ENCODE results near the gene MYL6.

The MYL6 gene

GRCh38 chr12:56157201-56158028, 744 bp upstream of the MYL6 start:
- DNase-seq: peak; percentile 82 to 98 (median 94)

GRCh38 chr12:56158926-56159461, 835 bp downstream of the MYL6 start:
- peak; percentile 34 to 74 (median 63) for DNase-seq

GRCh38 chr12:56159482-56160192, 1.5 kb downstream of the MYL6 start:
- DNase-seq: peak in 1 of 3 experiments; percentile 64

- no peak for DNase-seq
Measured at GRCh38 chr12:56160193-56160763, 2.1 kb downstream of the MYL6 start.

GRCh38 chr12:56160894-56161689, 2.9 kb downstream of the MYL6 start:
- no peak for DNase-seq

- no peak for DNase-seq
Measured at GRCh38 chr12:56161690-56162351, 3.7 kb downstream of the MYL6 start.

GRCh38 chr12:56162468-56163290, 4.5 kb downstream of the MYL6 start:
- no peak for DNase-seq

- DNase-seq: no peak
Measured at GRCh38 chr12:56163533-56164344, 5.6 kb downstream of the MYL6 start.

GRCh38 chr12:56164345-56164729, 6.2 kb downstream of the MYL6 start:
- no peak for DNase-seq

- DNase-seq: no peak
Measured at GRCh38 chr12:56165369-56165768, 7.2 kb downstream of the MYL6 start.

- no peak for DNase-seq
Measured at GRCh38 chr12:56169229-56169759, 11.1 kb downstream of the MYL6 start.

- no peak for DNase-seq
Measured at GRCh38 chr12:56172839-56173238, 14.7 kb downstream of the MYL6 start.

- no peak for DNase-seq
Measured at GRCh38 chr12:56178347-56178746, 20.2 kb downstream of the MYL6 start.

GRCh38 chr12:56186957-56187356, 28.8 kb downstream of the MYL6 start:
- DNase-seq: no peak

- DNase-seq: no peak
Measured at GRCh38 chr12:56188131-56188777, 30.1 kb downstream of the MYL6 start.

GRCh38 chr12:56188778-56189098, 30.6 kb downstream of the MYL6 start:
- DNase-seq: peak in 2 of 3 experiments; percentile 78 to 80

- peak; percentile 89 to 92 (median 90) for DNase-seq
Measured at GRCh38 chr12:56189099-56189917, 31.1 kb downstream of the MYL6 start, which contains the start of gene SMARCC2. Gene SMARCC2, minus strand, starts transcription at chr12:56189483. Its CDS starts 22 bp downstream, at chr12:56189461.

- DNase-seq: peak; percentile 95 to 99 (median 96)
Measured at GRCh38 chr12:56189918-56190694, 31.9 kb downstream of the MYL6 start.
